Renal cortical epithelial cell (primary cell): ENCODE results near the gene ATIC. TPM values are rescaled to one million over a fixed set of nuclear protein-coding genes. Genes with fewer than 3 reads are reported as not detected.

Source experiments
- DNase-seq: peaks from one replicate; pipeline ENCODE4 v3.0.0-alpha.2; 2011; ENCODE audit warnings: low read depth
- total RNA-seq: library from RNA; depleted of rRNA; stranded (reverse); fragments of >200 nt; gene quantifications from 2 replicates; pipeline ENCODE4 v1.2.3, GENCODE V29; 2014

Gene ATIC
- total RNA-seq, 1 donor from 2014 or later, result 90.1 TPM

GRCh38 chr2:215399067-215399716 lies 87.3 kb downstream of the ATIC start:
- DNase-seq, result no peak

Other genes starting within 250 kb of the ATIC start
- 7.1 and 11.4 TPM in 2 replicates for gene ABCA12, start 173.4 kb upstream of the ATIC start, total RNA-seq
- gene FN1, start 124.0 kb downstream of the ATIC start, total RNA-seq, result 4,728 and 9,084 TPM in 2 replicates